ENCODE results near the gene RAPGEF1. TPM values are rescaled to one million over a fixed set of nuclear protein-coding genes. Genes with fewer than 3 reads are reported as not detected.

The RAPGEF1 gene
- total and polyA plus RNA-seq, 2 donors (not counting 1 experiment from before 2014, with no cell fraction given), result 33.3 to 42.8 TPM

DNA sequence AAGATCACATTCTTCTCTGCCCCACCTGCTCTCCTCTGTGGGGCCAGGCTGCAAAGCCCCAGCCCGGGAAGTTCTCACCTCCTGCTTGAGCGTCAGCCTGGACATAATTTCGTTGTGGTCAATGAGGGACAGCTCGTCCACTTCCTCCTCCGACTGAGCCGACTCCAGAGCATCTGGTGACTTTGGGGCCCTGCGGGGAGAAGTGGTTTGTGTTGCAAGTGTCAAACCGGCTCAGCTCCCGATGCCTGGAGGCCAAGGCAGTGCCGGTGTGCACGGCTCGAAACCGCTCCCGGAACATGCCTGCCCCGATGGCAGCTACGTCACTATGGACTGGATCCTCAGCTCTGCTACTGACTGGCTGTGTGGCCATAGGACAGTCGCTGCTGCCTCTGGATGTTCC lies 141.8 kb downstream of the RAPGEF1 start:
- H3K36me3 ChIP-seq (ENCODE audit: control insufficient read depth, insufficient read depth, low read length), result peaks cover 3% of the 10 kb centered on the region
- no peak for DNase-seq (ENCODE audit: low read depth in 2 of 2)

DNA sequence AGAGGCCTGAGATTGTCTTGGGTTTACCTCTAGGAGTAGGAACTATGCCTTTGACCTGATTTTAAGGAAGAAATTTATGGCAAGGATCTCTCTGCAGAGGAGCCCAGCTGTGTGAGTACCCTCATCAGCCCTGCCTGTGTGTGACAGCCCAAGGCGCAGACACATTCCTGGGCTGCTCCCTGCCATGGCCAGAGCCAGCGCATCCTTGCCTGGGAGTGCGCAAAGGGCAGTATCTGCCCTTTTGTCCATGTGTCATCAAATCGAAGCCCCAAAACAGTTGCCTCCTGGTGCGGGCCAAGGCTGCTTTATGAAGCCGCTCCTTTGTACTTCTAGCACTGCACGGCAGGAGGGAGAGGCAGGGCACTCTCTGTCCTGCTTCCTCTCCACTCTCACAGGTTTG lies 142.6 kb downstream of the RAPGEF1 start:
- no peaks in the 10 kb centered on the region for H3K9me3 ChIP-seq (ENCODE audit: control insufficient read depth, insufficient read depth, low read depth, low read length)
- H3K4me2 ChIP-seq (ENCODE audit: extremely low read depth, insufficient read depth, low read length), result no peak overlapping the region
- no peak overlapping the region for H3K9ac ChIP-seq (ENCODE audit: insufficient read depth, low read length)
- H3K4me3 ChIP-seq (replicated peaks in 1 of 4; ENCODE audit: control extremely low read depth in 1 of 4, insufficient read depth in 1 of 4, low read depth in 3 of 4, low read length in 4 of 4), result no peak overlapping the region
- no peak for DNase-seq (ENCODE audit: low read depth in 2 of 2)
- no peaks in the 10 kb centered on the region for H3K4me1 ChIP-seq (ENCODE audit: control insufficient read depth, extremely low read depth, insufficient read depth, low read length)
- H3K36me3 ChIP-seq (ENCODE audit: control insufficient read depth, insufficient read depth, low read length), result peaks cover 3% of the 10 kb centered on the region
- TF ChIP-seq EZH2 (IDR thresholded peaks at IDR 0.05; ENCODE audit: low read length, missing control alignments), result no peak
- TF ChIP-seq, protein P1, sequence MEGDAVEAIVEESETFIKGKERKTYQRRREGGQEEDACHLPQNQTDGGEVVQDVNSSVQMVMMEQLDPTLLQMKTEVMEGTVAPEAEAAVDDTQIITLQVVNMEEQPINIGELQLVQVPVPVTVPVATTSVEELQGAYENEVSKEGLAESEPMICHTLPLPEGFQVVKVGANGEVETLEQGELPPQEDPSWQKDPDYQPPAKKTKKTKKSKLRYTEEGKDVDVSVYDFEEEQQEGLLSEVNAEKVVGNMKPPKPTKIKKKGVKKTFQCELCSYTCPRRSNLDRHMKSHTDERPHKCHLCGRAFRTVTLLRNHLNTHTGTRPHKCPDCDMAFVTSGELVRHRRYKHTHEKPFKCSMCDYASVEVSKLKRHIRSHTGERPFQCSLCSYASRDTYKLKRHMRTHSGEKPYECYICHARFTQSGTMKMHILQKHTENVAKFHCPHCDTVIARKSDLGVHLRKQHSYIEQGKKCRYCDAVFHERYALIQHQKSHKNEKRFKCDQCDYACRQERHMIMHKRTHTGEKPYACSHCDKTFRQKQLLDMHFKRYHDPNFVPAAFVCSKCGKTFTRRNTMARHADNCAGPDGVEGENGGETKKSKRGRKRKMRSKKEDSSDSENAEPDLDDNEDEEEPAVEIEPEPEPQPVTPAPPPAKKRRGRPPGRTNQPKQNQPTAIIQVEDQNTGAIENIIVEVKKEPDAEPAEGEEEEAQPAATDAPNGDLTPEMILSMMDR (conservative IDR thresholded peaks at IDR 0.05 in 1 of 2, IDR thresholded peaks at IDR 0.05 in 1 of 2; ENCODE audit: low read depth in 1 of 2, low read length in 2 of 2), result no peak
- no peaks in the 10 kb centered on the region for H3K79me2 ChIP-seq (ENCODE audit: control insufficient read depth, insufficient read depth, low read length)
- H2AFZ ChIP-seq (ENCODE audit: low read length), result no peak overlapping the region
- no peaks in the 10 kb centered on the region for H3K27me3 ChIP-seq (ENCODE audit: control insufficient read depth, insufficient read depth, low read length)
- no peaks in the 10 kb centered on the region for H4K20me1 ChIP-seq (ENCODE audit: control insufficient read depth, extremely low read depth, insufficient read depth, low read length)
- no peak overlapping the region for H3K27ac ChIP-seq (ENCODE audit: insufficient read depth, low read length)

More for the DNA sequence above, 141.8 kb downstream of the RAPGEF1 start:
- Histone ChIP-seq H3K4me2 (ENCODE audit: extremely low read depth, insufficient read depth, low read length) (no peak overlapping the region), H3K9ac (ENCODE audit: insufficient read depth, low read length) (no peak overlapping the region), H4K20me1 (ENCODE audit: control insufficient read depth, extremely low read depth, insufficient read depth, low read length) (no peaks in the 10 kb centered on the region), H3K27me3 (ENCODE audit: control insufficient read depth, insufficient read depth, low read length) (no peaks in the 10 kb centered on the region), H3K4me3 (replicated peaks in 1 of 4; ENCODE audit: control extremely low read depth in 1 of 4, insufficient read depth in 1 of 4, low read depth in 3 of 4, low read length in 4 of 4) (no peak overlapping the region), H3K79me2 (ENCODE audit: control insufficient read depth, insufficient read depth, low read length) (no peaks in the 10 kb centered on the region), H2AFZ (ENCODE audit: low read length) (no peak overlapping the region), H3K27ac (ENCODE audit: insufficient read depth, low read length) (no peak overlapping the region), H3K4me1 (ENCODE audit: control insufficient read depth, extremely low read depth, insufficient read depth, low read length) (no peaks in the 10 kb centered on the region), H3K9me3 (ENCODE audit: control insufficient read depth, insufficient read depth, low read depth, low read length) (no peaks in the 10 kb centered on the region)
- TF ChIP-seq, protein P1 (conservative IDR thresholded peaks at IDR 0.05 in 1 of 2, IDR thresholded peaks at IDR 0.05 in 1 of 2; ENCODE audit: low read depth in 1 of 2, low read length in 2 of 2), result no peak
- no peak for TF ChIP-seq EZH2 (IDR thresholded peaks at IDR 0.05; ENCODE audit: low read length, missing control alignments)

DNA sequence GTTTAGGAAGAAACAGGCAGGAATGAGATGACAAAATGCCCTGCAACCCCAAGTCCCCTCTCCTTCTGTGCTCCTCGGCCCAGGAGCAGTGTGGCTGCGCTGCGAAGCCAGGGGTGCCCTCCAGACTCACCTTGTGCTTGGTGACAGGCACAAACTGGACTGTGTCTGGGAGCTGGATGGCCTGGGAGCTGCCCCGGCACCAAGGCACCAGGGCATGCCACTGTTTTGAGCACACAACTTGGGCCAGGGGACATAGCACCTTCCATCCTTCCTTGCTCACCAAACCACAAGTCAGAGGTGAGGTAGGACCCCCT lies 143.5 kb downstream of the RAPGEF1 start:
- H4K20me1 ChIP-seq (ENCODE audit: control insufficient read depth, extremely low read depth, insufficient read depth, low read length), result no peaks in the 10 kb centered on the region
- peaks cover 3% of the 10 kb centered on the region for H3K36me3 ChIP-seq (ENCODE audit: control insufficient read depth, insufficient read depth, low read length)

More for the DNA sequence above, 143.5 kb downstream of the RAPGEF1 start:
- Histone ChIP-seq H3K27me3 (ENCODE audit: control insufficient read depth, insufficient read depth, low read length) (no peaks in the 10 kb centered on the region), H3K27ac (ENCODE audit: insufficient read depth, low read length) (no peak overlapping the region), H3K4me3 (replicated peaks in 1 of 4; ENCODE audit: control extremely low read depth in 1 of 4, insufficient read depth in 1 of 4, low read depth in 3 of 4, low read length in 4 of 4) (no peak overlapping the region), H3K4me2 (ENCODE audit: extremely low read depth, insufficient read depth, low read length) (no peak overlapping the region), H3K9ac (ENCODE audit: insufficient read depth, low read length) (no peak overlapping the region), H3K4me1 (ENCODE audit: control insufficient read depth, extremely low read depth, insufficient read depth, low read length) (no peaks in the 10 kb centered on the region), H3K9me3 (ENCODE audit: control insufficient read depth, insufficient read depth, low read depth, low read length) (no peaks in the 10 kb centered on the region), H3K79me2 (ENCODE audit: control insufficient read depth, insufficient read depth, low read length) (no peaks in the 10 kb centered on the region), H2AFZ (ENCODE audit: low read length) (no peak overlapping the region)
- DNase-seq (ENCODE audit: low read depth in 2 of 2), result no peak
- TF ChIP-seq EZH2 (IDR thresholded peaks at IDR 0.05; ENCODE audit: low read length, missing control alignments), result no peak
- TF ChIP-seq, protein P1 (conservative IDR thresholded peaks at IDR 0.05 in 1 of 2, IDR thresholded peaks at IDR 0.05 in 1 of 2; ENCODE audit: low read depth in 1 of 2, low read length in 2 of 2), result no peak

Data from fibroblast of lung (primary cell).